Endometrial microvascular endothelial cells (primary cell): ENCODE results near the gene PNN. TPM values are rescaled to one million over a fixed set of nuclear protein-coding genes. Genes with fewer than 3 reads are reported as not detected.
"Not testable (repeated sequence)": the region's sequence is repeated elsewhere in the genome, so short reads cannot be mapped to it uniquely, and the experiment has no call there.

Source experiments
- in situ Hi-C: cut with HindIII; loops from 2 replicates; pipeline ENCODE4 v1.10.0; 2017; ENCODE audit warnings: low sequenced_read_pairs, low pct_unique_long_range_greater_than_20kb; ENCODE audit errors: inconsistent ontology term
- total RNA-seq: library from RNA; depleted of rRNA; stranded (reverse); fragments of >200 nt; gene quantifications from one replicate; pipeline ENCODE4 v1.2.3, GENCODE V29; 2015; ENCODE audit errors: inconsistent ontology term

The PNN gene
- total RNA-seq, 1 donor from 2014 or later: 20.3 TPM

GRCh38 chr14:39179042-39179441 is 4.0 kb downstream of the PNN start:
- in situ Hi-C loops: no loop called here

- in situ Hi-C loops: no loop called here
Measured at GRCh38 chr14:39180553-39180952, 5.5 kb downstream of the PNN start.

GRCh38 chr14:39181026-39181692 is 6.1 kb downstream of the PNN start:
- in situ Hi-C loops: no loop called here

GRCh38 chr14:39181693-39182047 is 6.6 kb downstream of the PNN start:
- in situ Hi-C loops: no loop called here

- in situ Hi-C loops: no loop called here
Measured at GRCh38 chr14:39182770-39183684, 8.0 kb downstream of the PNN start.

- in situ Hi-C loops: not testable (repeated sequence)
Measured at GRCh38 chr14:39183685-39184003, 8.6 kb downstream of the PNN start.

- in situ Hi-C loops: no loop called here
Measured at GRCh38 chr14:39184628-39185255, 9.7 kb downstream of the PNN start.

GRCh38 chr14:39185256-39186049 is 10.4 kb downstream of the PNN start:
- in situ Hi-C loops: no loop called here

- in situ Hi-C loops: no loop called here
Measured at GRCh38 chr14:39186941-39187525, 12.0 kb downstream of the PNN start.

- in situ Hi-C loops: no loop called here
Measured at GRCh38 chr14:39203659-39204606, 28.9 kb downstream of the PNN start.

- in situ Hi-C loops: not testable (repeated sequence)
Measured at GRCh38 chr14:39207430-39207829, 32.4 kb downstream of the PNN start.

GRCh38 chr14:39211109-39211741 is 36.2 kb downstream of the PNN start:
- in situ Hi-C loops: no loop called here

GRCh38 chr14:39212034-39212433 is 37.0 kb downstream of the PNN start:
- in situ Hi-C loops: no loop called here

GRCh38 chr14:39212693-39213092 is 37.6 kb downstream of the PNN start:
- in situ Hi-C loops: no loop called here

GRCh38 chr14:39217214-39217879 is 42.3 kb downstream of the PNN start:
- in situ Hi-C loops: no loop called here

- in situ Hi-C loops: no loop called here
Measured at GRCh38 chr14:39218171-39218769, 43.2 kb downstream of the PNN start.

- in situ Hi-C loops: no loop called here
Measured at GRCh38 chr14:39219075-39219499, 44.0 kb downstream of the PNN start.
